IMR-90 (cell line): ENCODE results near the gene GPSM1. TPM values are rescaled to one million over a fixed set of nuclear protein-coding genes. Genes with fewer than 3 reads are reported as not detected.

Experiments used
- ATAC-seq: fragments of 200-7000 bp; cut with Tn5 transposase; 2 replicates; pipeline ENCODE4 v1.9.1; 2020; ENCODE audit warnings: low read depth, mild to moderate bottlenecking, moderate library complexity
- BruUV-seq: library from RNA; stranded (reverse); fragments of 400-500 nt; replicated peaks from 2 replicates; lab custom pipeline; 2021; lab: Mats Ljungman, UMichigan
- CTCF ChIA-PET: fragments of 300-600 bp; formaldehyde crosslinking; extraction: SDS; loops from one replicate; lab custom pipeline; 2021; ENCODE audit warnings: antibody characterized with exemption; lab: Yijun Ruan, JAX
- POLR2A ChIA-PET: fragments of 300-600 bp; sonication (Branson Sonifier 250); formaldehyde crosslinking; loops from one replicate; lab custom pipeline; 2022; ENCODE audit warnings: antibody characterized with exemption; ENCODE audit not compliant: unreplicated experiment; lab: Charles Lee
- DNase-seq: peaks from one replicate; pipeline ENCODE4 v3.0.0; 2013
- H2AFZ ChIP-seq: replicated peaks from 2 replicates; pipeline ENCODE3; 2013; ENCODE audit warnings: low read length, mild to moderate bottlenecking; ENCODE audit not compliant: poor library complexity
- H2AK5ac ChIP-seq: 2 replicates; pipeline ENCODE4 v1.6.1; 2013; ENCODE audit warnings: low read depth, low read length, inconsistent platforms
- H2AK9ac ChIP-seq: replicated peaks from 2 replicates; pipeline ENCODE3; 2013; ENCODE audit warnings: mild to moderate bottlenecking, low read depth, low read length, moderate library complexity; ENCODE audit not compliant: poor library complexity
- H2BK120ac ChIP-seq: 2 replicates; pipeline ENCODE4 v1.6.1; 2013; ENCODE audit warnings: low read depth, low read length, inconsistent platforms
- H2BK15ac ChIP-seq: 3 replicates; pipeline ENCODE4 v1.6.1; 2013; ENCODE audit warnings: low read depth, low read length, inconsistent platforms
- H2BK20ac ChIP-seq: 2 replicates; pipeline ENCODE4 v1.6.1; 2013; ENCODE audit warnings: low read depth, mild to moderate bottlenecking, inconsistent platforms, low read length, moderate library complexity
- H2BK5ac ChIP-seq: 2 replicates; pipeline ENCODE4 v1.6.1; 2013; ENCODE audit warnings: mild to moderate bottlenecking, low read depth, low read length, inconsistent platforms; ENCODE audit not compliant: poor library complexity, severe bottlenecking
- H3K14ac ChIP-seq: replicated peaks from 2 replicates; pipeline ENCODE4 v1.6.1; 2013; ENCODE audit warnings: low read depth, low read length, inconsistent platforms
- H3K18ac ChIP-seq: 2 replicates; pipeline ENCODE4 v1.6.1; 2013; ENCODE audit warnings: low read depth, low read length, control low read depth
- H3K23ac ChIP-seq: 2 replicates; pipeline ENCODE4 v1.6.1; 2013; ENCODE audit warnings: low read depth, low read length, inconsistent platforms
- H3K27ac ChIP-seq: 2 replicates; pipeline ENCODE4 v1.5.1; 2013; ENCODE audit warnings: mild to moderate bottlenecking, control low read depth, low read length; ENCODE audit not compliant: insufficient read depth
- H3K27me3 ChIP-seq: 2 replicates; pipeline ENCODE4 v1.6.1; 2013; ENCODE audit warnings: low read length; ENCODE audit not compliant: control insufficient read depth, insufficient read depth
- H3K36me3 ChIP-seq: 2 replicates; pipeline ENCODE4 v1.6.1; 2013; ENCODE audit warnings: low read length, mixed read lengths; ENCODE audit not compliant: control insufficient read depth, insufficient read depth
- H3K4ac ChIP-seq: 2 replicates; pipeline ENCODE4 v1.6.1; 2013; ENCODE audit warnings: low read depth, low read length, inconsistent platforms
- H3K4me1 ChIP-seq: 2 replicates; pipeline ENCODE4 v1.6.1; 2013; ENCODE audit warnings: low read length, mixed read lengths; ENCODE audit not compliant: control insufficient read depth, insufficient read depth
- H3K4me2 ChIP-seq: 2 replicates; pipeline ENCODE4 v1.6.1; 2013; ENCODE audit warnings: low read depth, mild to moderate bottlenecking, control low read depth, low read length, moderate library complexity
- H3K4me3 ChIP-seq: 2 replicates; pipeline ENCODE4 v1.5.1; 2013; ENCODE audit warnings: low read depth, mild to moderate bottlenecking, control low read depth, low read length, moderate library complexity; ENCODE audit not compliant: insufficient read depth
- H3K56ac ChIP-seq: 2 replicates; pipeline ENCODE4 v1.6.1; 2013; ENCODE audit warnings: low read length, inconsistent platforms; ENCODE audit not compliant: insufficient read depth; ENCODE audit errors: extremely low read depth
- H3K79me1 ChIP-seq, 2 experiments: 2 replicates each; pipeline ENCODE4 v1.6.1; 2013; ENCODE audit warnings: low read length in 2 of 2, inconsistent platforms in 1 of 2, low read depth in 1 of 2
- H3K9ac ChIP-seq: 2 replicates; pipeline ENCODE4 v1.6.1; 2013; ENCODE audit warnings: low read depth, low read length, control low read depth
- H3K9me1 ChIP-seq: 2 replicates; pipeline ENCODE4 v1.6.1; 2013; ENCODE audit warnings: low read length, inconsistent platforms; ENCODE audit not compliant: insufficient read depth
- H3K9me3 ChIP-seq: 2 replicates; pipeline ENCODE4 v1.6.1; 2013; ENCODE audit warnings: low read length; ENCODE audit not compliant: control insufficient read depth, insufficient read depth
- H4K20me1 ChIP-seq: 2 replicates; pipeline ENCODE4 v1.6.1; 2013; ENCODE audit warnings: low read length, inconsistent platforms; ENCODE audit not compliant: insufficient read depth
- H4K5ac ChIP-seq: 2 replicates; pipeline ENCODE4 v1.6.1; 2013; ENCODE audit warnings: mild to moderate bottlenecking, low read depth, low read length, control low read depth
- H4K8ac ChIP-seq, 2 experiments: 2 replicates each; pipeline ENCODE4 v1.6.1; 2013; ENCODE audit warnings: low read depth in 2 of 2, low read length in 2 of 2, control low read depth in 1 of 2, inconsistent platforms in 1 of 2
- H4K91ac ChIP-seq: 2 replicates; pipeline ENCODE4 v1.6.1; 2013; ENCODE audit warnings: low read depth, low read length, inconsistent platforms; ENCODE audit not compliant: insufficient read depth
- BHLHE40 ChIP-seq: fragments of 150-350 bp; IDR thresholded peaks from 2 replicates; pipeline ENCODE4 v1.6.1; 2016; ENCODE audit warnings: mild to moderate bottlenecking, low read depth, low read length
- CEBPB ChIP-seq: IDR thresholded peaks from 2 replicates; pipeline ENCODE4 v1.6.1; 2012; ENCODE audit warnings: low read depth, low read length, improper control_type of control experiment
- CHD1 ChIP-seq: IDR thresholded peaks from 2 replicates; pipeline ENCODE4 v1.6.1; 2012; ENCODE audit warnings: low read depth, low read length, improper control_type of control experiment
- CTCF ChIP-seq: conservative IDR thresholded peaks from 2 replicates; pipeline ENCODE4 v1.5.1; 2012; ENCODE audit warnings: mild to moderate bottlenecking, low read depth, low read length, improper control_type of control experiment
- ELK1 ChIP-seq: fragments of 150-350 bp; IDR thresholded peaks from 2 replicates; pipeline ENCODE4 v1.6.1; 2016; ENCODE audit warnings: low read depth, mild to moderate bottlenecking, low read length, moderate library complexity, borderline replicate concordance
- FOS ChIP-seq: fragments of 150-350 bp; IDR thresholded peaks from 2 replicates; pipeline ENCODE4 v1.6.1; 2016; ENCODE audit warnings: low read depth, low read length
- MAFK ChIP-seq: IDR thresholded peaks from 2 replicates; pipeline ENCODE4 v1.6.1; 2012; ENCODE audit warnings: low read depth, low read length, improper control_type of control experiment
- MAZ ChIP-seq: IDR thresholded peaks from 2 replicates; pipeline ENCODE4 v1.6.1; 2012; ENCODE audit warnings: low read depth, mild to moderate bottlenecking, low read length, improper control_type of control experiment, moderate library complexity, borderline replicate concordance
- NFE2L2 ChIP-seq: fragments of 150-350 bp; IDR thresholded peaks from 2 replicates; pipeline ENCODE4 v1.6.1; 2016; ENCODE audit warnings: low read depth, mild to moderate bottlenecking, low read length
- POLR2A ChIP-seq: IDR thresholded peaks from 2 replicates; pipeline ENCODE4 v1.6.1; 2012; ENCODE audit warnings: mild to moderate bottlenecking, low read depth, low read length
- RCOR1 ChIP-seq: IDR thresholded peaks from 2 replicates; pipeline ENCODE4 v1.6.1; 2012; ENCODE audit warnings: mild to moderate bottlenecking, low read length, improper control_type of control experiment; ENCODE audit not compliant: insufficient replicate concordance
- RFX5 ChIP-seq: IDR thresholded peaks from 2 replicates; pipeline ENCODE4 v1.8.0; 2012; ENCODE audit warnings: low read depth, mild to moderate bottlenecking, low read length, moderate library complexity
- SMC3 ChIP-seq: fragments of 150-350 bp; IDR thresholded peaks from 2 replicates; pipeline ENCODE4 v1.6.1; 2016; ENCODE audit warnings: low read depth, mild to moderate bottlenecking, antibody characterized with exemption, low read length, moderate library complexity
- USF2 ChIP-seq: fragments of 150-350 bp; IDR thresholded peaks from 2 replicates; pipeline ENCODE4 v1.6.1; 2017; ENCODE audit warnings: mild to moderate bottlenecking, antibody characterized with exemption, low read length, low read depth
- WGBS, 2 experiments: methylation state at CpG; one replicate each; pipeline versions ENCODE4 v1.1.5 to v1.1.7; 2013; ENCODE audit warnings: missing lambda C conversion rate in 2 of 2; ENCODE audit not compliant: insufficient read length in 1 of 2; ENCODE audit errors: extremely low coverage in 2 of 2; 5-methylcytosine and 5-hydroxymethylcytosine counted together
- dilution Hi-C: fragments of 300-500 bp; cut with HindIII; formaldehyde crosslinking; loops from one replicate; pipeline ENCODE4 v1.14.3; 2018; ENCODE audit warnings: low sequenced_read_pairs; ENCODE audit not compliant: unreplicated experiment
- in situ Hi-C: fragments of 300-500 bp; cut with MboI; formaldehyde crosslinking; loops from 3 replicates; pipeline ENCODE4 v1.14.3; 2019; ENCODE audit warnings: low sequenced_read_pairs, inconsistent platforms, mixed read lengths
- intact Hi-C: fragments of 100-400 bp; cut with micrococcal nuclease; formaldehyde crosslinking; loops from 2 replicates; pipeline ENCODE4 v1.10.0; 2022
- polyA plus RNA-seq, 3 experiments: library from polyadenylated mRNA; depleted of rRNA; stranded (reverse); fragments of >200 nt; gene quantifications; 2 replicates each; pipeline ENCODE4 v1.2.3, GENCODE V29; 2012; ENCODE audit warnings: low replicate concordance in 1 of 3
- total RNA-seq: library from RNA; depleted of rRNA; stranded (reverse); fragments of >200 nt; gene quantifications from 2 replicates; pipeline ENCODE4 v1.2.3, GENCODE V29; 2012

Gene GPSM1
- total and polyA plus RNA-seq, 2 of the 4 experiments (the other 2 are of a cell fraction) = 28.7 to 71.2 TPM

- no TSS peak for BruUV-seq
- dilution Hi-C loops = no loop called here
These were observed 11.0 kb upstream of the GPSM1 start for GRCh38 chr9:136316271-136316751.

More at GRCh38 chr9:136316271-136316751, 11.0 kb upstream of the GPSM1 start:
- Histone ChIP-seq H2BK120ac (no peak overlapping the region), H3K56ac (no peak overlapping the region), H2BK15ac (no peak overlapping the region; the same call in 2 of the 3 replicates), H4K91ac (no peak overlapping the region), H3K4me3 (no peak overlapping the region), H2AK5ac (peak overlapping the region; percentile 39; the same call in 1 of the 2 replicates), H3K4ac (no peak overlapping the region), H3K9me3 (peaks cover 15% of the 10 kb centered on the region), H3K4me2 (no peak overlapping the region), H3K9ac (no peak overlapping the region), H4K5ac (no peak overlapping the region), H3K79me1 (no peaks in the 10 kb centered on the region), H2BK5ac (no peak overlapping the region), H3K27ac (no peak overlapping the region), H4K8ac (no peak overlapping the region), H3K27me3 (no peaks in the 10 kb centered on the region), H2AK9ac (peak overlapping the region; percentile 61), H3K18ac (no peak overlapping the region), H2AFZ (no peak overlapping the region), H3K4me1 (peaks cover 3% of the 10 kb centered on the region; the same call in 1 of the 2 replicates), H3K36me3 (no peaks in the 10 kb centered on the region), H3K14ac (no peak overlapping the region), H4K20me1 (no peaks in the 10 kb centered on the region), H3K9me1 (no peaks in the 10 kb centered on the region), H3K23ac (no peak overlapping the region), H2BK20ac (no peak overlapping the region)
- POLR2A ChIA-PET = no interaction called here
- DNase-seq (no peak), ATAC-seq (no peak)
- intact Hi-C loops (no loop called here), in situ Hi-C loops (no loop called here)
- CTCF ChIA-PET = no interaction called here
- WGBS, 2 experiments = 73% methylated on average over 8 of the region's 23 CpGs; no CpG with 5 or more reads in 1 of the 2 experiments
- TF ChIP-seq MAZ (no peak), MAFK (no peak), RCOR1 (no peak), USF2 (no peak), ELK1 (no peak), CTCF (no peak), BHLHE40 (no peak), RFX5 (no peak), CHD1 (no peak), CEBPB (no peak), FOS (no peak), SMC3 (no peak), POLR2A (no peak), NFE2L2 (no peak)
